HEK293T (cell line): Measurements from ENCODE around the gene RAP1GAP.

Source experiments
- ARNT ChIP-seq: fragments of 450-650 bp; IDR thresholded peaks from 2 replicates; pipeline ENCODE4 v1.6.1; 2017; ENCODE audit warnings: mild to moderate bottlenecking
- BHLHE40 ChIP-seq: fragments of 450-650 bp; IDR thresholded peaks from 2 replicates; pipeline ENCODE4 v1.6.1; 2016; ENCODE audit warnings: mild to moderate bottlenecking, moderate library complexity, borderline replicate concordance
- CTBP1 ChIP-seq: fragments of 450-650 bp; IDR thresholded peaks from 2 replicates; pipeline ENCODE4 v1.6.1; 2016; ENCODE audit warnings: borderline replicate concordance
- ELF4 ChIP-seq: fragments of 450-650 bp; IDR thresholded peaks from 2 replicates; pipeline ENCODE4 v1.6.1; 2017; ENCODE audit warnings: antibody characterized with exemption
- FOXA1 ChIP-seq: fragments of 450-650 bp; IDR thresholded peaks from 2 replicates; pipeline ENCODE4 v1.6.1; 2016; ENCODE audit warnings: mild to moderate bottlenecking
- FOXM1 ChIP-seq: fragments of 450-650 bp; IDR thresholded peaks from 2 replicates; pipeline ENCODE4 v1.6.1; 2017; ENCODE audit warnings: mild to moderate bottlenecking, borderline replicate concordance
- HDGF ChIP-seq: fragments of 450-650 bp; IDR thresholded peaks from 2 replicates; pipeline ENCODE4 v1.6.1; 2017; ENCODE audit warnings: antibody characterized with exemption, borderline replicate concordance
- L3MBTL2 ChIP-seq: fragments of 450-650 bp; conservative IDR thresholded peaks from 2 replicates; pipeline ENCODE4 v1.6.1; 2016; ENCODE audit warnings: mild to moderate bottlenecking
- NFRKB ChIP-seq: fragments of 450-650 bp; IDR thresholded peaks from 2 replicates; pipeline ENCODE4 v1.6.1; 2016; ENCODE audit warnings: mild to moderate bottlenecking, moderate library complexity
- PKNOX1 ChIP-seq: fragments of 450-650 bp; IDR thresholded peaks from 2 replicates; pipeline ENCODE4 v1.6.1; 2016
- SP1 ChIP-seq: fragments of 450-650 bp; IDR thresholded peaks from 2 replicates; pipeline ENCODE4 v1.6.1; 2017
- ZNF384 ChIP-seq: fragments of 450-650 bp; IDR thresholded peaks from 2 replicates; pipeline ENCODE4 v1.6.1; 2016

- TF ChIP-seq NFRKB: no peak
- no peak for TF ChIP-seq PKNOX1
- no peak for TF ChIP-seq ZNF384
- no peak for TF ChIP-seq CTBP1
- no peak for TF ChIP-seq FOXA1
- no peak for TF ChIP-seq BHLHE40
- TF ChIP-seq SP1: no peak
- TF ChIP-seq FOXM1: no peak
- no peak for TF ChIP-seq ELF4
- TF ChIP-seq HDGF: no peak
- TF ChIP-seq ARNT: no peak
- no peak for TF ChIP-seq L3MBTL2
These were observed 13.9 kb downstream of the RAP1GAP start for GRCh38 chr1:21655259-21655658.
